A673 (cell line): Measurements from ENCODE around the gene LMO2. TPM values are rescaled to one million over a fixed set of nuclear protein-coding genes. Genes with fewer than 3 reads are reported as not detected.
A peak's percentile ranks its signal among the peaks of the same experiment; 100 is the strongest.

Experiments
- BruUV-seq: library from RNA; stranded (reverse); fragments of 400-500 nt; replicated peaks from 2 replicates; lab custom pipeline; 2021; lab: Mats Ljungman, UMichigan
- CTCF ChIA-PET: fragments of 300-600 bp; sonication (Branson Sonifier 250); formaldehyde crosslinking; loops from one replicate; lab custom pipeline; 2022; ENCODE audit warnings: antibody characterized with exemption; lab: Charles Lee
- POLR2A ChIA-PET: fragments of 300-600 bp; sonication (Branson Sonifier 250); formaldehyde crosslinking; loops from one replicate; lab custom pipeline; 2022; ENCODE audit warnings: antibody characterized with exemption; ENCODE audit not compliant: low non-redundant PET; lab: Charles Lee
- DNase-seq: peaks from one replicate; pipeline ENCODE4 v3.0.0-alpha.2; 2015; ENCODE audit warnings: low spot score
- H3K27ac ChIP-seq: fragments of 200-600 bp; sonication (generic); 2 replicates; pipeline ENCODE4 v1.5.1; 2016; ENCODE audit warnings: mixed run types, low read depth, mild to moderate bottlenecking, mixed read lengths, antibody characterized with exemption, low read length; ENCODE audit not compliant: poor library complexity, severe bottlenecking
- H3K27me3 ChIP-seq: fragments of 200-600 bp; sonication (generic); replicated peaks from 2 replicates; pipeline ENCODE4 v1.6.1; 2017; ENCODE audit warnings: mixed run types, low read depth, mild to moderate bottlenecking, mixed read lengths, antibody characterized with exemption, low read length; ENCODE audit not compliant: insufficient read depth, poor library complexity
- H3K36me3 ChIP-seq: fragments of 200-600 bp; sonication (generic); 2 replicates; pipeline ENCODE4 v1.6.1; 2016; ENCODE audit warnings: mixed run types, mild to moderate bottlenecking, mixed read lengths, antibody characterized with exemption, low read length; ENCODE audit not compliant: insufficient read depth, poor library complexity, severe bottlenecking
- H3K4me1 ChIP-seq: fragments of 200-600 bp; sonication (generic); 2 replicates; pipeline ENCODE4 v1.6.1; 2017; ENCODE audit warnings: mixed run types, mild to moderate bottlenecking, mixed read lengths, antibody characterized with exemption, low read length; ENCODE audit not compliant: insufficient read depth, poor library complexity, severe bottlenecking
- H3K4me3 ChIP-seq: fragments of 200-600 bp; sonication (generic); 2 replicates; pipeline ENCODE4 v1.5.1; 2016; ENCODE audit warnings: low read depth, mixed run types, mild to moderate bottlenecking, mixed read lengths, low read length; ENCODE audit not compliant: poor library complexity, severe bottlenecking
- H3K9me3 ChIP-seq: fragments of 200-600 bp; sonication (generic); 2 replicates; pipeline ENCODE4 v1.6.1; 2016; ENCODE audit warnings: mixed run types, low read depth, mild to moderate bottlenecking, mixed read lengths, antibody characterized with exemption, low read length; ENCODE audit not compliant: poor library complexity, severe bottlenecking
- CTCF ChIP-seq: fragments of 300-800, 200-600 bp; sonication (generic); conservative IDR thresholded peaks from 2 replicates; pipeline ENCODE4 v1.5.1; 2017; ENCODE audit warnings: low read depth, mild to moderate bottlenecking, antibody characterized with exemption, low read length, moderate library complexity, mixed read lengths
- EZH2 ChIP-seq: fragments of 200-600 bp; sonication (generic); IDR thresholded peaks from 2 replicates; pipeline ENCODE4 v1.6.1; 2017; ENCODE audit warnings: borderline replicate concordance, low read depth, mild to moderate bottlenecking, mixed read lengths, antibody characterized with exemption, low read length; ENCODE audit not compliant: poor library complexity, severe bottlenecking
- intact Hi-C: fragments of 100-400 bp; cut with micrococcal nuclease; formaldehyde crosslinking; loops from one replicate; pipeline ENCODE4 v1.10.0; 2022; ENCODE audit not compliant: unreplicated experiment
- total RNA-seq: library from RNA; stranded (reverse); gene quantifications from 2 replicates; pipeline ENCODE4 v1.2.3, GENCODE V29; 2021

LMO2 gene
- total RNA-seq, 1 experiment from 2014 or later = 39.0 TPM

GRCh38 chr11:33867996-33868646 is 23.8 kb downstream of the LMO2 start:
- Histone ChIP-seq H3K4me1 (peaks cover 50% of the 10 kb centered on the region), H3K4me3 (peak overlapping the region; percentile 76), H3K9me3 (no peaks in the 10 kb centered on the region), H3K36me3 (no peaks in the 10 kb centered on the region), H3K27ac (peak overlapping the region; percentile 70), H3K27me3 (no peaks in the 10 kb centered on the region)
- intact Hi-C loops = no loop called here
- peak; percentile 63 for DNase-seq
- TF ChIP-seq CTCF = no peak
- TF ChIP-seq EZH2 = no peak
- POLR2A ChIA-PET = interaction anchor here (0.6 kb wide), 1 partner anchor 17 kb away, joined by 3 read pairs; no protein-coding TSS in a partner anchor
- CTCF ChIA-PET = interaction anchor here (1.1 to 1.7 kb wide), 5 partner anchors 60 to 306 kb away, joined by 3 to 6 read pairs (median 4); no protein-coding TSS in a partner anchor
- BruUV-seq = TSS peak; percentile 44

- intact Hi-C loops = no loop called here
- no TSS peak for BruUV-seq
- H3K4me1 ChIP-seq = peaks cover 50% of the 10 kb centered on the region
- no peaks in the 10 kb centered on the region for H3K9me3 ChIP-seq
- H3K4me3 ChIP-seq = peak overlapping the region; percentile 76
- peak overlapping the region; percentile 70 for H3K27ac ChIP-seq
- no peak for DNase-seq
- ChIA-PET POLR2A (interaction anchor here (0.6 kb wide), 1 partner anchor 134 kb away, joined by 3 read pairs; no protein-coding TSS in a partner anchor), CTCF (interaction anchor here (1.1 to 1.7 kb wide), 5 partner anchors 59 to 307 kb away, joined by 3 to 6 read pairs (median 4); no protein-coding TSS in a partner anchor)
- TF ChIP-seq EZH2 (no peak), CTCF (no peak)
- no peaks in the 10 kb centered on the region for H3K36me3 ChIP-seq
- no peaks in the 10 kb centered on the region for H3K27me3 ChIP-seq
Observed at GRCh38 chr11:33867561-33867960, 24.3 kb downstream of the LMO2 start.

- CTCF ChIA-PET = interaction anchor here (1.3 to 1.7 kb wide), 2 partner anchors 86 to 120 kb away, joined by 4 to 5 read pairs; no protein-coding TSS in a partner anchor
- Histone ChIP-seq H3K9me3 (no peaks in the 10 kb centered on the region), H3K4me3 (no peak overlapping the region), H3K36me3 (no peaks in the 10 kb centered on the region), H3K4me1 (peaks cover 52% of the 10 kb centered on the region), H3K27ac (no peak overlapping the region), H3K27me3 (no peaks in the 10 kb centered on the region)
- intact Hi-C loops = no loop called here
- POLR2A ChIA-PET = interaction anchor here (0.6 kb wide), 1 partner anchor 134 kb away, joined by 3 read pairs; no protein-coding TSS in a partner anchor
- no TSS peak for BruUV-seq
- TF ChIP-seq EZH2 = no peak
- TF ChIP-seq CTCF = no peak
- DNase-seq = no peak
Observed at GRCh38 chr11:33866936-33867335, 24.9 kb downstream of the LMO2 start.
